HG02588 (cell line): ENCODE results near the gene CIT.
"Not testable (repeated sequence)": the region's sequence is repeated elsewhere in the genome, so short reads cannot be mapped to it uniquely, and the experiment has no call there.

Source experiments
- ATAC-seq: cut with Tn5 transposase; IDR thresholded peaks from one replicate; pipeline ENCODE4 v1.9.1; 2021; ENCODE audit warnings: mild to moderate bottlenecking, moderate library complexity; ENCODE audit not compliant: unreplicated experiment

Gene CIT

GRCh38 chr12:119744900-119745606 is 132.1 kb downstream of the CIT start:
- no peak for ATAC-seq

GRCh38 chr12:119742700-119743099 is 134.4 kb downstream of the CIT start:
- no peak for ATAC-seq

- ATAC-seq, result no peak
Observed at GRCh38 chr12:119740830-119741229, 136.3 kb downstream of the CIT start.

- no peak for ATAC-seq
Observed at GRCh38 chr12:119735079-119735478, 142.0 kb downstream of the CIT start.

- no peak for ATAC-seq
Observed at GRCh38 chr12:119730381-119730780, 146.7 kb downstream of the CIT start.

GRCh38 chr12:119729871-119730270 is 147.2 kb downstream of the CIT start:
- no peak for ATAC-seq

GRCh38 chr12:119728444-119728745 is 148.7 kb downstream of the CIT start:
- no peak for ATAC-seq

- no peak for ATAC-seq
Observed at GRCh38 chr12:119727600-119728443, 149.3 kb downstream of the CIT start.

- ATAC-seq, result no peak
Observed at GRCh38 chr12:119725523-119725922, 151.6 kb downstream of the CIT start.

GRCh38 chr12:119721306-119721705 is 155.8 kb downstream of the CIT start:
- no peak for ATAC-seq

GRCh38 chr12:119720349-119720748 is 156.8 kb downstream of the CIT start:
- ATAC-seq, result no peak

- ATAC-seq, result no peak
Observed at GRCh38 chr12:119718141-119718540, 159.0 kb downstream of the CIT start.

- no peak for ATAC-seq
Observed at GRCh38 chr12:119715268-119715620, 161.9 kb downstream of the CIT start.

- ATAC-seq, result no peak
Observed at GRCh38 chr12:119714614-119715267, 162.4 kb downstream of the CIT start.

- no peak for ATAC-seq
Observed at GRCh38 chr12:119713551-119714031, 163.5 kb downstream of the CIT start.

- no peak for ATAC-seq
Observed at GRCh38 chr12:119712721-119713120, 164.4 kb downstream of the CIT start.

- no peak for ATAC-seq
Observed at GRCh38 chr12:119711693-119712092, 165.4 kb downstream of the CIT start.

GRCh38 chr12:119710965-119711551 is 166.1 kb downstream of the CIT start:
- no peak for ATAC-seq

GRCh38 chr12:119710374-119710964 is 166.7 kb downstream of the CIT start:
- ATAC-seq, result no peak

GRCh38 chr12:119706427-119706826 is 170.7 kb downstream of the CIT start:
- not testable (repeated sequence) for ATAC-seq

- no peak for ATAC-seq
Observed at GRCh38 chr12:119705182-119705581, 171.9 kb downstream of the CIT start.
